Transverse colon (tissue), 4 donors: Measurements from ENCODE around the gene HMCN2.

Experiments
- CTCF ChIP-seq, 5 experiments: fragments of 200-600 bp in 3 of 5; fragments of 450-650 bp in 2 of 5; sonication (generic) in 3 of 5; IDR thresholded peaks; 1 replicate in 2 of 5; 2 replicates in 3 of 5; pipeline ENCODE4 v1.5.1; 2016 to 2017; ENCODE audit warnings: antibody characterized with exemption in 5 of 5, inconsistent platforms in 3 of 5, mild to moderate bottlenecking in 2 of 5, moderate library complexity in 1 of 5
- POLR2AphosphoS5 ChIP-seq, 3 donors: sonication (generic); formaldehyde crosslinking; IDR thresholded peaks; one replicate each; pipeline ENCODE4 v1.6.1; 2016; ENCODE audit warnings: antibody characterized with exemption in 3 of 3

- TF ChIP-seq CTCF (IDR thresholded peaks at IDR 0.05): no peak
- no peak for TF ChIP-seq POLR2AphosphoS5 (IDR thresholded peaks at IDR 0.05)
Observed at GRCh38 chr9:130402243-130402642, 136.7 kb downstream of the HMCN2 start.
